HG03439 (cell line): ENCODE results near the gene BST1.
"Not testable (repeated sequence)": the region's sequence is repeated elsewhere in the genome, so short reads cannot be mapped to it uniquely, and the experiment has no call there.

ENCODE experiments used
- ATAC-seq: cut with Tn5 transposase; IDR thresholded peaks from one replicate; pipeline ENCODE4 v1.9.1; 2021; ENCODE audit warnings: mild to moderate bottlenecking, moderate library complexity; ENCODE audit not compliant: unreplicated experiment

Gene BST1

GRCh38 chr4:15742083-15742582 lies 39.3 kb downstream of the BST1 start:
- ATAC-seq, result no peak

GRCh38 chr4:15742637-15743036 lies 39.8 kb downstream of the BST1 start:
- no peak for ATAC-seq

GRCh38 chr4:15744016-15744545 lies 41.2 kb downstream of the BST1 start:
- ATAC-seq, result no peak

- ATAC-seq, result no peak
These were observed 43.2 kb downstream of the BST1 start for GRCh38 chr4:15746110-15746509.

- no peak for ATAC-seq
These were observed 46.1 kb downstream of the BST1 start for GRCh38 chr4:15749001-15749400.

GRCh38 chr4:15751153-15751552 lies 48.3 kb downstream of the BST1 start:
- no peak for ATAC-seq

GRCh38 chr4:15753081-15753480 lies 50.2 kb downstream of the BST1 start:
- ATAC-seq, result no peak

GRCh38 chr4:15753786-15754185 lies 50.9 kb downstream of the BST1 start:
- ATAC-seq, result no peak

- no peak for ATAC-seq
These were observed 51.5 kb downstream of the BST1 start for GRCh38 chr4:15754323-15754722.

- ATAC-seq, result peak; percentile 7
These were observed 52.7 kb downstream of the BST1 start for GRCh38 chr4:15755321-15756155.

- ATAC-seq, result peak; percentile 87
These were observed 53.5 kb downstream of the BST1 start for GRCh38 chr4:15756361-15756861.

- ATAC-seq, result no peak
These were observed 54.2 kb downstream of the BST1 start for GRCh38 chr4:15757054-15757453.

- no peak for ATAC-seq
These were observed 55.4 kb downstream of the BST1 start for GRCh38 chr4:15758294-15758693.

GRCh38 chr4:15762460-15762859 lies 59.6 kb downstream of the BST1 start:
- ATAC-seq, result not testable (repeated sequence)

- ATAC-seq, result no peak
These were observed 62.5 kb downstream of the BST1 start for GRCh38 chr4:15765391-15765790.

- peak; percentile 70 for ATAC-seq
These were observed 63.2 kb downstream of the BST1 start for GRCh38 chr4:15765910-15766697.

GRCh38 chr4:15766821-15767220 lies 64.0 kb downstream of the BST1 start:
- no peak for ATAC-seq

- ATAC-seq, result no peak
These were observed 66.3 kb downstream of the BST1 start for GRCh38 chr4:15769202-15769601.

- peak; percentile 79 for ATAC-seq
These were observed 68.6 kb downstream of the BST1 start for GRCh38 chr4:15771216-15772058.

- no peak for ATAC-seq
These were observed 71.2 kb downstream of the BST1 start for GRCh38 chr4:15774020-15774420.
